ENCODE results near the gene KDSR.

The KDSR gene

DNA sequence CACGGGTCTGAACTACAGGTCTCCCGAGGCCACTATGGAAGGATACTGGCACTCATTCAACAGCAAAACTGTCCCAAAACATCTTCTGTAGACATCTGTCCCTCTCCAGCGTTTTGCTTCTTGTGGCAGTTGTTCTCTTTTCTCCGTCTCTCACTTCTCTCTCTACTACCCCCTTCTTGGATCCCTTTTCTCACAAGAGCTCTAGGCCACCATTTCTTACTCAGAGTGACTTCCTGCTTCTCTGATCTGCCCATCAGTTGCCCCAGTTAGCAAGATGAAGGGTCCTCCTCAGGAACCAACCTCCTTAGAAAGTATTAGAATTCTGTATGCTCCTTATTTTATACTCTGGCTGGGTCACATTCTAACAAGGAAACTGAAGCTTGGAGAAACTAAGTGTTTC lies 80.1 kb downstream of the KDSR start:
- TF ChIP-seq, protein P1, sequence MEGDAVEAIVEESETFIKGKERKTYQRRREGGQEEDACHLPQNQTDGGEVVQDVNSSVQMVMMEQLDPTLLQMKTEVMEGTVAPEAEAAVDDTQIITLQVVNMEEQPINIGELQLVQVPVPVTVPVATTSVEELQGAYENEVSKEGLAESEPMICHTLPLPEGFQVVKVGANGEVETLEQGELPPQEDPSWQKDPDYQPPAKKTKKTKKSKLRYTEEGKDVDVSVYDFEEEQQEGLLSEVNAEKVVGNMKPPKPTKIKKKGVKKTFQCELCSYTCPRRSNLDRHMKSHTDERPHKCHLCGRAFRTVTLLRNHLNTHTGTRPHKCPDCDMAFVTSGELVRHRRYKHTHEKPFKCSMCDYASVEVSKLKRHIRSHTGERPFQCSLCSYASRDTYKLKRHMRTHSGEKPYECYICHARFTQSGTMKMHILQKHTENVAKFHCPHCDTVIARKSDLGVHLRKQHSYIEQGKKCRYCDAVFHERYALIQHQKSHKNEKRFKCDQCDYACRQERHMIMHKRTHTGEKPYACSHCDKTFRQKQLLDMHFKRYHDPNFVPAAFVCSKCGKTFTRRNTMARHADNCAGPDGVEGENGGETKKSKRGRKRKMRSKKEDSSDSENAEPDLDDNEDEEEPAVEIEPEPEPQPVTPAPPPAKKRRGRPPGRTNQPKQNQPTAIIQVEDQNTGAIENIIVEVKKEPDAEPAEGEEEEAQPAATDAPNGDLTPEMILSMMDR (IDR thresholded peaks at IDR 0.05; ENCODE audit: low read depth, low read length, missing control alignments): no peak
- DNase-seq (ENCODE audit: extremely low read depth, low read depth): no peak
- no peak overlapping the region for H3K4me3 ChIP-seq (replicated peaks; ENCODE audit: low read depth, low read length)

DNA sequence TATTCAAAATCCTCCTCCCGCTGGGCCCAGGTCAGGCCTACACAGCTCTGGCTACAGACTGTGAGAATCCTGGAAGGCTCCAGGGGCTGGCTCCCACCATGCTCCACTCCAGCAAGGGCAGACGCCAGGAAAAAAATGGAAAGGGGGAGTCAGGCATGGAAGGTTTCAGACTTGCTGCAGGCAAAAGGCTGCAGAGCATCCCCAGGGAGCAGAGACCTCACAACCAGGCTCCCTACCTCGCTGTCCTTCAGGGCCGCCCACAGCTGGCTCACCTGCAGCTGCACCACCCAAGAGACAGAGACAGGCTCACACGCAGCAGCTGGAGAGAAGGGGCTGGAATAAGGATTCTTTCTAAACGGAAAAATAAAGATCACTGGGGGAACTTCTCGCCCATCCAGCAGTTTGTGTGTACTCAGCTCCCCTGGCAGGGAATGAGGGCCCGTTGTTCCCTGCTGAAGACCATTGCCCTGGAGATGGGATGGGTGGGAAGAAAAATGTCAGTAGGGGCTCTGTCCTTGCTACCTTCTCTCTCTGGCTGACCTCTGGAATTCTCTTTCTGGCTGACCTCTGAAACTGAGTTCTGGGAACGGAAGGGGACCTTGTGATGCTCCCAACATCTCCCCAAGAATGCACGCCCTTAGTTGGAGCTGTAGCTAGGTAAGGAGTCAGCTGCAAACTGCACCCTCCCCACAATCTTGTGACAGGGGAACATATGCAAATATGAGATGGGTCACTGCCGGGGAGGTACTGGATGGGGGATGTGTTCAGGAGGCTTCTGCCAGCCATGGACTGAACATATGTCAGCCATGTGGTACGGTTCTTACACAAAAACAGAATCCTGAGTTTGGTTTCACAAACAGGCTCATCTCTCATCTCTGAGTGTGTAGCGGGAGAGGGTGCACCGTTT lies 81.9 kb downstream of the KDSR start:
- peak; percentile 9 for DNase-seq (ENCODE audit: extremely low read depth, low read depth)
- H3K4me3 ChIP-seq (replicated peaks; ENCODE audit: low read depth, low read length): no peak overlapping the region
- TF ChIP-seq, protein P1 (IDR thresholded peaks at IDR 0.05; ENCODE audit: low read depth, low read length, missing control alignments): no peak

DNA sequence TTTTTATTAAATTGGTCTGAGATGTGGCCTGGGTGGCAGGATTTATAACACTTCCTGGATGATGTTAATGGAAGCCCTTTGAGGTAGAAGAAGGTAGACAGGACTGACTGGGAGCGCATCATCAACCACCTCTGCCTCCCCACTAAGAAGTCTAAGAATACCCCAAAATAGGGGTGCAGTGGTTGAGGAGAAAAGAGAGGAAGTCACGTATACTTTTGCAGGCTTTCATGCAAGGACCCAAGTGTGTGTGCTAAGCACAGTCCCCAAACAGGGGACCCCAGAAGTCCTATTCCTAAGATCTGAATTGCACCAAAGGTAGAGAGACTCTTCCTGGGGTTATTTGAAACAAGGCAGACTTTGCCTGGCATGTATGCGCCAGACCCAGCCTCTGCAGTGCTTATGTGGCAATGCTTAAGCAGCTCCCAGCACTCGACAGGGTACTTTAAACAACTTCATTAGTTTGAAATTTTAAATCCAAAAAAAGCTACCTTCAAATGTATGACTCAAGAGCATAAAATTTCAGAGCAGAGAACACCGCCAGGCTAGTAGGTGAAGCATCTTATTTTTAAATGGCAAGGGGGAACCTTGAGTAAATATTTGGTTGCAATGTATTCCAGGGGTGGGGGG lies 82.7 kb downstream of the KDSR start:
- no peak overlapping the region for H3K4me3 ChIP-seq (replicated peaks; ENCODE audit: low read depth, low read length)
- no peak for DNase-seq (ENCODE audit: extremely low read depth, low read depth)
- TF ChIP-seq, protein P1 (IDR thresholded peaks at IDR 0.05; ENCODE audit: low read depth, low read length, missing control alignments): no peak

DNA sequence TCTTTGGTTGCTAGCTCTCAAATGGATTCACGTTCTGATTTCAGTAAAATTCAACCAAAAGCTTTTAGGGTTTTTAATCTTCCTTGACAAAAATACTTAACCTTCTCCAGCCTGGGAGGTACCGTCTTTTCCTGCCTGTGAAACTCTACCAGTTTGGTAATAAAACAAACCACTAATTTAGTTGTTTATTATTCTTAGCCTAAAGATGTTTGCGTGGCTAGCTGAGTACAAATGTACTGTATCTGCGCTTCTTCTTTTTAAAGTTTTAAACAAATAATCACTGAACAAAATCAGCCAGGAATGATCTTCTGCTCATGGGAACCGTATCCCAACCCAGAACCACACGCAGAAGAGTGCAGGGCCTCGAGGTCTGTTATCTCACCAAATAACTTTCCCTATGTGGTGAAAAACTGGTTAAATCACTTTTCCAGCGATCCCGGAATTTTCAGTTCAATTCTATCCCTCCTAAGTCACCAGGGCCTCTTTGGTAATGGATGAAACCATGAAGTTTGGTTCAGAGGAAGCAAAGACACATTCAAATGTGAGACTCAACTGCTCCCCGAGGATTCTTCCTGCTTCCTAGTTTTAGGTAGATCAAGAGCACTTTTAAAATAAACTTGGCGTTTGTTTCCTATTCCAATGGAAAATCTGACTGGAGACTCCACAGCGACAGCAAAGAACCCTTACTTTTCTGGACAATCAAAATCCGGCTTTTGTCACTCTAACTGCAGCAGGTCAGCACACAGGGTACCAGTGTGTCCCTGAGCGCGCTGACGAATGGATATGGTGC lies 83.5 kb downstream of the KDSR start:
- no peak for DNase-seq (ENCODE audit: extremely low read depth, low read depth)
- no peak overlapping the region for H3K4me3 ChIP-seq (replicated peaks; ENCODE audit: low read depth, low read length)
- TF ChIP-seq, protein P1 (IDR thresholded peaks at IDR 0.05; ENCODE audit: low read depth, low read length, missing control alignments): no peak

DNA sequence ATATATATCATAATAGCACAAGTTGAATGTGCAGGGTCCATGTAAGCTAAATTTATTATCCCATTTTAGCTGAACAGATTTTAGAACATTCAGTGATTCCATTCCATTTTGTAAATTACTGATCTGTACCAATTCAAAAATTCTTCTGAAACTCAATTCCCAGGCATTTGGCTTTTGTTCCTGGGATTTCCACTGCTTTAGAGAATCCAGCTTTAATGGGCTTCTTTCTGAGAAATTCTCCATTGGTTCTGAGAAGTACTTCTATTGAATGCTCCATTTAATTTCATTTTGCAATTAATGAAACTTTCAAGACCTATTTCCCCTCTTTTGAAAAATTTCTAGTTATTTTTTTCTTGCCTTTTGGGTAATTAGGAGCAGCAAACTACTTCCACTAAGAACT lies 84.2 kb downstream of the KDSR start:
- TF ChIP-seq, protein P1 (IDR thresholded peaks at IDR 0.05; ENCODE audit: low read depth, low read length, missing control alignments): no peak
- H3K4me3 ChIP-seq (replicated peaks; ENCODE audit: low read depth, low read length): no peak overlapping the region
- no peak for DNase-seq (ENCODE audit: extremely low read depth, low read depth)
